Hepatic stellate cell (primary cell): Measurements from ENCODE around the gene CYP11A1.

Source experiments
- DNase-seq: peaks from one replicate; pipeline ENCODE4 v3.0.0; 2011; ENCODE audit warnings: low spot score

CYP11A1 gene

DNA sequence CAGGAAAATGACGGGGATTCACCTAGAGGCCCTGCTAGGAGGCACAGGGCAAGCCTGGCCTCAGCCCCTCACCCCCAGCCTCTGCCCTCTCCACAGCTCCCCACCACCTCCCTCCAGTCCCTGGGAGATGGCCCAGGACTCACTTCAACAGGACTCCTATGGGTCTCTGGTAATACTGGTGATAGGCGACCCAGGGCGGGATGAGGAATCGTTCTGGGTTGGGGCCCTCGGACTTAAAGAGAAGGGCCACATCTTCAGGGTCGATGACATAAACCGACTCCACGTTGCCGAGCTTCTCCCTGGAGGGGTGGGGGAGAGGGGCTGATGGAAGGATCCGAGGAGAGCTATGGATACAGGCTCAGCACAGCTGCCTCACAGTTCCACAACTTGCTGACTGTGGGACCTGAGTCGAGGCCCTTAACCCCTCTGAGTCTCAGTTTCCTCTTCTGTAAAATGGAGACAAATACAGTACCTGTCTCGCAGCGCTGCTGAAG, 19.6 kb downstream of the CYP11A1 start:
- DNase-seq, result no peak

DNA sequence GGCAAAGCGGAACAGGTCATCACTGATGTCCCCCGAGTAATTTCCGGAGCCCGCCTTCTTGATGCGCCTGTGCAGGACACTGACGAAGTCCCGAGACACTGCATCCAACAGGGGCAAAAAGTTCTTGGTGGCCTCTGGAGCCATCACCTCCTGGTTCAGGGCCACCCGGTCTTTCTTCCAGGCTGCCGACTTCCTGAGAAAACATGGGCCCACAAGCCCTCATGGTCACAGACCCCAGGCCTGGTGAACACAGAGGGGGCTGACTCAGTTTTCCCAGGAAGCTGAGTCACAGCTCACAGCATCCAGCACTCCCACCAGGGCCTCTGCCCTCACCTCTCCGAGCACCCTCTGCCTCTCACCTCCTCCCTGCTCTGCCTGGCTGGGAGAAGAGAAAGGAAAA, 22.4 kb downstream of the CYP11A1 start:
- no peak for DNase-seq

DNA sequence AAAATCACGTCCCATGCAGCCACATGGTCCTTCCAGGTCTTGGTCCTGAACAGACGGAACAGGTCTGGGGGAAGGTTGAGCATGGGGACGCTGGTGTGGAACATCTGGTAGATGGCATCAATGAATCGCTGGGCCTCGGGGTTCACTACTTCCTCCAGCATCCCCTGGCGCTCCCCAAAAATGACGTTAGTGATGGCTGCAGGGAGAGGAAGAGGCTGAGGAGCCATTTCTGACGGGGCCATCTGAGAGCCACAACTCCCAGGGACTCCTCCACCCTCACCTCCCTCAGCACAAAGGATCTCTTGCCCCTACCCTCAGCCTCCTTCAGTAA, 23.7 kb downstream of the CYP11A1 start:
- DNase-seq, result no peak

DNA sequence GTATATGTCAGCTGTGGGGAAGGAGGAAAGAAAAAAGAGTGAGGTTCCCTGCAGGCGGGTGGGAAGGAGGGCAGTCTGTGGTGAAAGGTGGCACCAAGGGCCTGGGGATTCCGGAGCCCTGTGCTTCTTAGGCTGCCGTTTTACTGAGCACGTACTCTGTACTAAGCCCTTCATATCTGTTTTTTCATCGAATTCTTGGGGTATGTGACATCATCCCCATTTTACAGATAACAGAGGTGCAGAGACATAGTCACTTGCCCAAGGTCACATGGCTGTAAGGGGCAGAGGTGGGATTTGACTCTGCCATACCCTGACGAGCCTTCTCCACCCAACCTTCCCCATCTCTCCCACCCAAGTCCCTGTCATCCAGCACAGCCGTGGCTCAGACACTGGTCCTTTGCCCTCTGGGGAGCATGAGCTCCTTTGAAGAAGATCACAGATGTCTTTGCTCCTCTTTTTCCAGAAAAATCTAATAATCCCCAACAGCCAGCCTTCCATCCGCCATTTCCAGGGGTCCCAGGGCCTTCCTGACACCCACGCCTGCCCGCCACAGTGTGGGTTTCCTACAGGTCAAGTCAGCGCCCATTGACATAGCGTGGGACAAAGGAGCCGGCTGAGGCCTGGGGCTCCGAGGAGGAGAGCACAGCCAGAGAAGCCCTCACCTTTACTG, 24.2 kb downstream of the CYP11A1 start:
- no peak for DNase-seq

DNA sequence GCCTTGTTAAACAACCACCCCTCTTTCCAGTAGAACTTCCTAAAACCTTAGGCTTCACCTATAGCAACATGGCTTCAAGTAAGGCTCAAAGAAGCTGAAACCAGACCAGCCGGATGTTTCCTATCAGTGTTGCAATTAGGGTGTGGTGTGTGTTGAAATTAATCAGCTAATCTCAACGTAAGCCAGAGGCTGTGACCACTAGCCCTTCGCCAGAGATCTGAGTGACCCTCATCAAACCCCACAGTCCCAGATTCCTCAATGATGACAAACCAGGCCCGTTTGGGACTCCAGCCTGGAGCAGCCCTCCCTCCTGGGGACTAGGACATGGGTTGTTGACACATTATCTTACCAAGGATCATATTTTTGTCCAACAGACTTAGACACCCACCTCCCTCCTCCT, 27.3 kb downstream of the CYP11A1 start:
- DNase-seq, result peak; percentile 65

DNA sequence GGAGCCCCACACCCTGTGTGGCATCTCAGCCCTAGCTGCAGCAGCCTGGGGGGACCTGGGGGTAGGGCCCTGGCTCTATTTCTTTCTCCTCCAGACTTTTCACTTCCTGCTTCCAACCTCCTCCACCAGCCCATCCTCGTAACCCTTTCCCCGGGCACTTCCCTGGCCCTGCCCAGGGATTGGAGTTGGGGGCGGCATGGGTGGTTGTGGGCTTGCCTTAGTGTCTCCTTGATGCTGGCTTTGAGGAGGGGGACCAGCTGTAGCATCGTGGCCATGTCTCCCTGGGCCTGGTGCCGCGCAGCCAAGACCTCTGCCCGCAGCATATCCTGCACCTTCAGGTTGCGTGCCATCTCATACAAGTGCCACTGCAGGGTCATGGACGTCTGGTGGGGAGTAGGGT, 28.1 kb downstream of the CYP11A1 start:
- DNase-seq, result no peak

DNA sequence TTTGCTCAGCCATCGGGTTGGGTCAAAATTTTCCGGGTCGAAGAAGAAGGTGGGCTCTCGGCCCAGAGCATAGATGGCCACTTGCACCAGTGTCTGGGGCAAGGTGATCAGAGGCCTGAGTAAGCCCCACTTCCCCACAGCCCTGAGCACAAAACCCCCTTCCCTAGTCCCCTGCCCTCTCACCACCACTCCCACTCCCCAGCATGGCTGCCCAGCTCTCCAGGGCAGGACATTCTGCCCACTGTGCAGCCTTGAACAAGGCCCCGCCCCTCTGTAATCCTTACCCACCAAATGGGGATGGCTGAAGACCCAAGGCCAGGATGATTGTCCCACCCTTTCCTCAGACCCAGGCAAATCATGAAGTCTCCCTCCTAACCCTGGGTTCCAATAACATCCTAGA, 28.8 kb downstream of the CYP11A1 start:
- no peak for DNase-seq

DNA sequence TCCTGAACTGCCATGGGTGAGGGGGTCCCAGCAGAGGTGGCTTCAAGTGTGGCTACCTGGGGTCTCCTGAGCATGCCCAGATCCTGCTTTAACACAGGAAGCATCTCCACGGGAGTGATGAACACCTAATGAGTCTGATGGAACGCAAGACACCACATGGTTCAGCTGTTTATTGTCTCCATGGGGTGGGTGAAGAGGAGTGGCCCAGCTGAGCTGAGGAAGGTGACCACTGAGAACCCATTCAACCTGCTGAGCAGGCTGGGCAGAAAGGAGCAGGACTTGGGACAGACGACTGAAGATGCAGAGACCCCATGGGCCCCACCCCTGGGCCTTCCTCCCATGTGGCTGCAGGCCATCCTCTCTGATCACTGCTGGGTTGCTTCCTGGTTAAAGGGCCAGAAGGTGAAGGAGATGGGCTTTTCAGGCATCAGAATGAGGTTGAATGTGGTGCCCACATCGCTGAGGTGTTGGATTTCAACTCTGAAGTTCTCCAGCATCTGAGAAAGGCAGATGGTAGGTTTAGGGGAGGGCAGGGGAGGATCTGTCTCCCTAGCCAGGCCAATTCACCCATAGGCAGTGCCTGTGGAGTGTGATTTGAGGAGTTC, 29.7 kb downstream of the CYP11A1 start:
- DNase-seq, result no peak

DNA sequence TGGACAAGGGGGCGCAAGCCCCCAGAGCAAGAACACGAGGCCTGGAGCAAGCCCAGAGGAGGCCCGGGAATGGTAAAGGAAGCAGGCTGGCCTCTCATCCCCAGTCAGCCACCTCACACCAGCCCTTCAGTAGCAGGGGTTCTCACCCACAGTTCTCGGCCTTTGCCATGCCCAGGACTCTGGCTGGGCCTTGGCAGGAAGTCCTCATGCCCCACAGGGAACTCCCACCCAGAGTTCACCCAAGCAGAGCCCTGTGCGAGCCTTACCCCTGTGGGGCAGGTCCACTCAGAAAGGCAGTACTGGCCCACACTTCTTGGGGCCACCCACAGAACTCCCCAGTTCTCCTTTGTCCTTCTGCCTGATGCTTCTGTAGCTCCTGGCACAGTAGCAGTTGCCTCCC, 30.3 kb downstream of the CYP11A1 start:
- no peak for DNase-seq

DNA sequence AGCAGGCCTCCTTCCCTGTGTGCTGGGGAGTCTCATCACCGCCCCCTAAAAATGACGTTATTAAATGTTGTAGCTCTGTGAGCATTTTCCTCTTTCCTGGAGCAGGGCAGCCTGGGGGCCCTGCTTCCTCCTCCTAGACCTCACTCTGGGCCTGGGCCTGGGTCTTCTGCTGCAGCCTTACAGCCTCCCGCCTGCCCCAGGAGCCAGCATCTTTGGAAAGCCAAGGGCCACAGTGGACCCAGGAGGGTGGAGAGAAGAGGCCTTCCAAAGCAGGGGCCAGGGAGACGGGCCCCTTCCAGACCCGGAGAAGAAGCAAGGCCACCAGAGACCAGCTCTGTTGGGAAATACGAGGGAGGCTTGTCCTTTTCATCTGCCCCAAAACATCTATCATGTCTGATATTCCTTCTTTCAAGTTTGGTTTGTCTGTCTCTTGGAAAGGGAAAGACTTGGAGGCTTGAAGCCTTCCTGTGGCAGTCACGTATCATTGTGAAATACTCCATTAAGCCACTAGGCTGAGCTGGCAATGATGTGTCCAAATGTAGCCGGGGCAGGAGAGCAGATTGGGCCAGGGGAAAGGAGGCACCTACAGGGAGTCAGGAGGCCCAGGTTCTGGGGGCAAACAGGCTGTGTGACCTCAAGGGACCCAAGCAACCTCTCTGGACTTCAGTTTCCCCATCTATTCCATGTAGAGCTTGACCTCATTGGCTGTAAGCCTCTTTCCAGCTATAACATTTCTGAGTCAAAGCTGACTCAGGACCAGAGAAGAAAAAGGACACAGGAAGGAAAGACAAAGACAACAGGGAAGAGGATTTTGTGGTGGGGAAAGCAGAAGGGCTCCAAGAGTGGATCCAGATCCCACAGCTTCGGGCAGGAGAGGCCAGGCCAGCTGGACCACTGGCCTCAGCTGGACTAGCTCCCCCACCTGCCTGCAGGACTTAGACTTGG, 31.1 kb downstream of the CYP11A1 start:
- peak; percentile 54 for DNase-seq

DNA sequence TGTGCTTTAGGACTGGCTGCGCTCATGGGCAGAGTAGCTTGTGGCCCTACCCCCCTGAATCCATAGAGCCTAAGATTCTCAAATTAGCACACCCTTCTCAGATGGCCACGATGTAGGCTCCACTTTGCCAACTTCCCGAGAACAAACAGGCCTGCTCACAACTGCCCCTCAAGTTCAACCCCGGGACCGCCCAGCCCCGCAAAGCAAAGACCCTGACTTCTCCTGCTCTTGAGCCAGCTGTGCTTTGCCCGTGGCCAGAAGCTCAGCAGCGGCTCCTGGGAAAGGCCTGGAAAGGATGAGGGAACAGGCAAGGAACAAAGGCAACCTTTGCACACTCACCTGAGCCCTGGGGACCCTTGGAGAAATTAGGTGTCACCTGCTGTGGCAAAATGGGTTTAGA, 32.0 kb downstream of the CYP11A1 start:
- DNase-seq, result no peak

DNA sequence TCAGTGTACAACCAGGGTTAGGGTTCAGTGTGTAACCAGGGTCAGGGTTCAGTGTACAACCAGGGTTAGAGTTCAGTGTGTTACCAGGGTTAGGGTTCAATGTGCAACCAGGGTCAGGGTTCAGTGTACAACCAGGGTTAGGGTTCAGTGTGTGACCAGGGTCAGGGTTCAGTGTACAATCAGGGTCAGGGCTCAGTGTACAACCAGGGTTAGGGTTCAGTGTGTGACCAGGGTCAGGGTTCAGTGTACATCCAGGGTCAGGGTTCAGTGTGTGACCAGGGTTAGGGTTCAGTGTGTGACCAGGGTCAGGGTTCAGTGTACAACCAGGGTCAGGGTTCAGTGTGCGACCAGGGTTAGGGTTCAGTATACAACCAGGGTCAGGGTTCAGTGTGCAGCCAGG, 33.3 kb downstream of the CYP11A1 start:
- no peak for DNase-seq

DNA sequence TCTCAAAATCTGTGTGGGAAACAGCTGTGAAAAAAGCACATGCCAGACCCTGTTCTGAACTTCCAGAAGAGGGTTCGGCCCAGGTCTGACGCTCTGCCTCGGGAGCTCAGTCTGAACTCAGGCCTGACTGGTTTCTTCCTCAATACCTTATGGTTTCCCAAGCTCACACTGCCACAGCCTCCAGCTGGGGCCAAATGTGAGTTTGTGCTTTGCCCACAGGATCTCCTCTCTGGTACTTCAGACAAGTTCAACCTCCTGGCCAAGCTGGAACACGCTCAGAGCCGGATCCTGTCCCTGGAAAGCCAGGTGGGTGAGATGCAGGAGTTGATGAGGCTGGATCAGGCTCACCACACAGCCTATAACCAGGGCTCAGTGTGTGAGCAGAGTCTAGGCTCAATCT, 33.8 kb downstream of the CYP11A1 start:
- DNase-seq, result no peak

DNA sequence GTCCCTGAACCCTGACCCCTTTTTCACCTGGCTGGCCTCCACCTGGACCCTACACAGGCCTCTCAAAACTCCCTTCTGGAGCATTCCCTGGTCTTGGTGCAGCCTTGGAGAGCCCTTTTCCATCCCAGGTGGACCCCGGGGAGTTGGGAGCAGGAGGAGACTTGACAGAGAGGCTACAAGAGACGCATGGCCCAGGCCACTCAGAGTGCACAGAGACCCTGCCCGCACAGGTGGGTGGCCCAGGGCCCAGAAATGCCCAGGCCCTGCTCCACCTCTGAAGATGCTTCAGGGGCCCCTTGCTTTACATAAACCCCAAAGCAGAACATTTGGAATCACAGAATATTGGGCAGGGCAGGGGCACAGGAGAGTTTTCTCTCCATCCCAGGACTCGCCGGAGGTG, 34.4 kb downstream of the CYP11A1 start:
- DNase-seq, result no peak

DNA sequence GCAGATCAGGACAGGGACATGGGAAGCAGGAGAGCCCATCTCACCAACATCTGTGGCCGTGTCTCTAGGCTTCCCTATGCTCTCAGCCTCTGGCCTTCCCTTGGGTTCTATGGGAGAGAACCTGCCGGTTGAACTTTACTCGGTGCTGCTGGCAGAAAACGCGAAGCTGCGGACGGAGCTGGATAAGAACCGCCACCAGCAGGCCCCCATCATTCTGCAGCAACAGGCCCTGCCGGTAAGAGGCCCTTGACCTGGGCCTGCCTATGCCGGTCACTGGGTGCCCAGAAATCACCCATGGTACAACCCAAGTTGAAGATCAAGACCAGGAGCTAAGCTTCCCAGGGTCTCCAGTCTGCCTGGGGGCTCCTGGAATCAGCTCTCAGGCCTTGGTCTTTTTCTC, 34.8 kb downstream of the CYP11A1 start:
- DNase-seq, result no peak

DNA sequence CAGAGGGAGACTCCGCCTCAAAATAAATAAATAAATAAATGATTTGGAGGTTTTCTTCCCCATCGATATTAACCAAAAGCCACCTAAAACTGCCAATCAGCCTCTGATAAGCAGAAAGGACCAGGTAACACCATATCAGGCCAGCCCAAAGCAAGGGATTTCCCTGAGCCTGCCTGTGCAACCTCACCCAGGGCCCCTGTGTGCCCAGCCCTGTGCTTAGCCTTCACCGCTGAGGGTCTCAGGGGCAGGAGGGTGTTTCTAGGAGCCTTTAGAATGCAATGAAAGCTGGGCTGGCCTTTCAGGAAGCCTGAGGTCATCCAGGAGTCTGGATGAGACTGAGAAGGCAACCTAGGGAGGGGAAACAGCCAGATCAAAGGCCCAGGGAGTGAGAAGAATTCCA, 35.4 kb downstream of the CYP11A1 start:
- DNase-seq, result no peak

DNA sequence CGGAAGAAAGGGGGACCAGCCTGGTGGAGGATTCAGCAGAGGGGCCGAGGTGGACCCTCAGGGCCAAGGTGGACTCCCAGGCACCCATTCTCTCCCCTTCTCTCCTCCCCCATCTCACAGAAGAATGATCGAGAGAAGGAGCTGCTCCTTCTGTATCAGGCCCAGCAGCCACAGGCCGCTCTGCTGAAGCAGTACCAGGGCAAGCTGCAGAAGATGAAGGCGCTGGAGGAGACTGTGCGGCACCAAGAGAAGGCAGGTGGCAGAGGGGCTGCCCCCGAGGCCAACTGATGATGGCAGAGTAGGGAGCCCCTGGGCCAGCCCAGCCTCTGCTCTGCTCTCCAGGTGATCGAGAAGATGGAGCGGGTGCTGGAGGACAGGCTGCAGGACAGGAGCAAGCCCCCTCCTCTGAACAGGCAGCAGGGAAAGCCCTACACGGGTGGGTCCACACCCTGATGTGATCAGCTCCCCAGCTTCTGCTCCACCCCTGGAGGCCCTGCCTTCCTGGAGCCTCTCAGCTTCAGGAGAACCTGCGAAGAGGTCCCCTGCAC, 36.5 kb downstream of the CYP11A1 start:
- no peak for DNase-seq

DNA sequence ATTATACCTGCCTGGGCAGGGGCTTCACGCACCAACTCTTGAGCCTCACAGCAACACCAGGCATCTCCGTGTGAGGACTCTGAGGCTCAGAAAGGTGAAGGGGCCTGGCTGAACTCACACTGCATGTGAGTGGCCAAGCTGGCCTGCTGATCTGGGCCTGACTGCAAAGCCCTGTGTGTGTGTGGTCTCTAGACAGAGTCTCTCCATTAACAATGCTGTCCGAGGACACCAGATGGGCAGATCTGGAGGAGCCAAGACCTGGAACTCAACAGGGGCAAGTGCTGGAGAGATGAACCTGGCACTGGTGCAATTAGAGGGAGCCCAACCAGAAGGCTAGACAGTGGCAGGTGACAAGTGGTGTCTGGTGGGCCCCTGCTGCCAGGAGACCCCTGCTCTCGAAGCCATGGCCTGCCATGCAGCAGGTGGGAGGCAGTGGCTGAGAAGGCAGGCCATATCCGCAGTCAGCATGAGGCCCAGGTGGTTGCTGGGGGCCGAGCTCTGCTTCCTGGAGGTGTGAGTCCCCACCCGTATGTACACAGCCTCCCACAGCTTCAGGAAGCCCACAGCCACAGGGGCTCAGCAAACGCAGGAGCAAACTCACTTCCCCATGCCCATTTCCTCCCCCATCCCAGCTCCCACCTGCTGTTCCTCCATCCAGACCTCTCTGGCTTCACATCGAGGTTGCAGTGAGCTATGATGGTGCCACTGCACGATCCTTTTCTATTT, 39.0 kb downstream of the CYP11A1 start:
- DNase-seq, result no peak

DNA sequence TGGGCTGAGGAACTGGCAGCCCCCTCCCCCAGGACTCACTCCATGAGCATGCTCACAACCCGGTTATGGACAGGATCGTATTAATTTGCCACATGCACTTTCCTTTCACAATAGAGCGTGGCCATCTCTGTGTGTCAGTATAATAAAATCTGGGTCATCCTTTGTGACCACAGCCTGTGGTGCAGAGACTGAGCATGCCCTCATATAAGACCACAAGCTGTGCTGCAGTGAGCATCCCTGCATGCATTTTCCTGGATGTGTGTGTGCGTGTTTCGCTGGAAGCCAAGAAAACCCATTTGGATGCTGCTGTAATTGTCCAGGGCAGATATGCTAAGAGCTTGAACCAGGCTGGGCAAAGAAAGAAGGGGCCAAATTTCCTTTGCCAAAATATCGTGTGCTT, 39.7 kb downstream of the CYP11A1 start:
- no peak for DNase-seq

DNA sequence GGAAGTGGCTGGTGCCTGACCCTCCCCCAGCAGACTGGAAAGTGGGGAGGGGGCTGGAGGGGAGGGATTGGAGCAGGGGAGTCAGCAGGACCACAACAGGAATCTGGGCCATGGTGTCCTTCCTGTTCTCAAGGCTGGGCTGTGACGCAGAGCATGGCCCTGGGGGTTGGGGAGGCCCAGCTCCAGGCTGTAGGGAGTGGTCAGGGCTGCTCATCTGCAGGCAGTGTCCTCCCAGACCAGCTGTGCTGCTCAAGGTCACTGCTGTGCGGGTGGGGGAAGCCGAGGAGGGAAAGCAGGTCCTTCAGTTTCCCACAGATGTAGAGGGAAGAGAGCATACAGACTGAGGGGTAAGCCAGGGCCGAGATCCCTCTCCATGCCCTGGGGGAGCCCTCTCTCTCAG, 40.7 kb downstream of the CYP11A1 start:
- no peak for DNase-seq

DNA sequence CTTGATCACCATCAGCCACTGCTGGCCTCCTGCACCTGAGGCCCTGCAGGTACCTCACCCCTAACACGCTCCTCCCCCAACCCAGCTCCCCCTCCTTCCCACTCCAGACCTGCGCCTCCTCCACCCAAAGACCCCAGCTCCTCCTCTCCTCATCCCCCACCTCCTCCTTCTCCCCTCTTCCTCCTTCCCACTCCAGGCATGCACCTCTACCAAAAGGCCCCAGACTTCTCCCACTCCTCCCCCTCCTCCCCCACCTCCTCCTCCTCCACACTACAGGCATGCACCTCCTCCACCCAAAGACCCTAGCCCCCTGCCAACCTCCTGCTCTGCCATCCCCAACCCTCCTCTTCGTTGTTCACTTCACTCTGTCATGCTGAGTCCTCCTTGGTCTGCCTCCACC, 42.7 kb downstream of the CYP11A1 start:
- no peak for DNase-seq

DNA sequence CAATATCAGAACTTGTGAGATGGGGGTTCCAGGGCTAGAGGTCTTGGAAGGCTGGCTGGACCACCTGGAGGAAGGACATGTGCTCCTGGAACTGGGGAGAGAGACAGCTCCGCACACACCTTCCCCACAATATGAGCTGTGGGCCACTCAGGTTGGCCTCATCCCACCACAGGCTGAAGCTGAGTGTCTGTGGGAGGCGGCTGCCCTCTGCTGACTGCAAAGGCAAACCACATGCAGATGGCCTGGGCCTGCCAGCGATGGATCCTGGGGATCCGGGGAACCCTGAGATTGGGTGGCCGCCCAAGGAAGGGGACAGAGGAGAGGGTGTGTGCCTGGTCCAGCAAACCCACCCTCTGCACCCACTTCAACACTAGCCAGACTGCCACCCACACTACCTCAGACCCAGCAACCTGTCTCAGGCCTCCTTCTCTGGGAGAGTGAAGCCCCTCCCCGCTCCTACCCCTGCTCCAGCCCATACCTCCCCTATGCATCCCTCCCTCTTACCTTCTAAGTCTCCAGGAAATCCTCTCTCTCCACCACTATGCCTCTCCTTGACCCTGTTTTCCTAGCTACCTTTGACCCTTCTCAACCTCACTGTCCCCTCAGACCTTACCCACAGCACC, 44.8 kb downstream of the CYP11A1 start:
- peak; percentile 84 for DNase-seq
